CD4-positive, alpha-beta T cell (primary cell): Measurements from ENCODE around the gene PFKM. TPM values are rescaled to one million over a fixed set of nuclear protein-coding genes. Genes with fewer than 3 reads are reported as not detected.

Source experiments
- ATAC-seq: fragments of 200-7000 bp; cut with Tn5 transposase; one replicate; pipeline ENCODE4 v1.10.0; 2022; ENCODE audit warnings: mild to moderate bottlenecking; ENCODE audit not compliant: poor library complexity
- CTCF ChIA-PET: fragments of 350-600 bp; sonication (Branson Sonifier 250); formaldehyde crosslinking; loops from one replicate; lab custom pipeline; 2021; ENCODE audit warnings: antibody characterized with exemption, inconsistent platforms; lab: Charles Lee
- POLR2A ChIA-PET: fragments of 350-600 bp; sonication (Branson Sonifier 250); formaldehyde crosslinking; loops from one replicate; lab custom pipeline; 2021; ENCODE audit warnings: antibody characterized with exemption, inconsistent platforms; lab: Charles Lee
- DNase-seq, 14 experiments: peaks; one replicate each; pipeline ENCODE4 v3.0.0-alpha.2; 2013 to 2020; ENCODE audit warnings: mixed read lengths in 2 of 14
- H3K27ac ChIP-seq, 2 donors: one replicate each; pipeline versions ENCODE4 v1.5.1 to v1.7.0; 2013; ENCODE audit warnings: low read length in 2 of 2, low read depth in 1 of 2, mild to moderate bottlenecking in 1 of 2
- H3K27me3 ChIP-seq, 2 experiments: 1 replicate in 1 of 2; 2 replicates in 1 of 2; pipeline versions ENCODE4 v1.6.1 to v1.7.0; 2013; ENCODE audit warnings: low read length in 2 of 2, control low read depth in 1 of 2, mild to moderate bottlenecking in 1 of 2, moderate library complexity in 1 of 2; ENCODE audit not compliant: insufficient read depth in 2 of 2, control insufficient read depth in 1 of 2
- H3K36me3 ChIP-seq: one replicate; pipeline ENCODE4 v1.6.1; 2013; ENCODE audit warnings: low read length, control low read depth; ENCODE audit not compliant: insufficient read depth
- H3K4me1 ChIP-seq: one replicate; pipeline ENCODE4 v1.6.1; 2013; ENCODE audit warnings: low read length, control low read depth; ENCODE audit not compliant: insufficient read depth
- H3K4me3 ChIP-seq: one replicate; pipeline ENCODE4 v1.5.1; 2013; ENCODE audit warnings: mild to moderate bottlenecking, low read length, moderate library complexity
- H3K9me3 ChIP-seq, 2 experiments: 1 replicate in 1 of 2; 2 replicates in 1 of 2; pipeline versions ENCODE4 v1.6.1 to v1.7.0; 2013; ENCODE audit warnings: low read length in 2 of 2, mild to moderate bottlenecking in 2 of 2, control low read depth in 1 of 2, moderate library complexity in 1 of 2; ENCODE audit not compliant: control insufficient read depth in 1 of 2, insufficient read depth in 1 of 2
- H3K27ac Mint-ChIP-seq: one replicate; pipeline ENCODE4 v1.8.0; 2020; ENCODE audit warnings: mixed read lengths
- H3K27me3 Mint-ChIP-seq: one replicate; pipeline ENCODE4 v1.8.0; 2021; ENCODE audit warnings: mixed read lengths
- H3K36me3 Mint-ChIP-seq: one replicate; pipeline ENCODE4 v1.8.0; 2021; ENCODE audit warnings: low read depth, mixed read lengths
- H3K4me1 Mint-ChIP-seq: one replicate; pipeline ENCODE4 v1.8.0; 2021; ENCODE audit warnings: low read depth, mixed read lengths
- H3K4me3 Mint-ChIP-seq: one replicate; pipeline ENCODE4 v1.8.0; 2020; ENCODE audit warnings: mild to moderate bottlenecking, mixed read lengths
- H3K9me3 Mint-ChIP-seq: one replicate; pipeline ENCODE4 v1.8.0; 2020; ENCODE audit warnings: mixed read lengths
- CTCF ChIP-seq: fragments of 200-600 bp; IDR thresholded peaks from one replicate; pipeline ENCODE4 v1.8.0; 2022; ENCODE audit warnings: antibody characterized with exemption, mild to moderate bottlenecking
- intact Hi-C, 2 experiments: fragments of 100-400 bp; cut with DNase I in 1 of 2; cut with micrococcal nuclease in 1 of 2; formaldehyde crosslinking; loops; one replicate each; pipeline versions ENCODE4 v1.15.1 to v1.9.0; 2023 to 2025; cut with DNase I, micrococcal nuclease
- microRNA-seq: library from miRNA; unstranded; fragments of <30 nt; microRNA quantifications from one replicate; pipeline ENCODE4 v1.2.0, GENCODE V29; 2021; ENCODE audit warnings: borderline microRNAs expressed, borderline replicate concordance
- total RNA-seq, 174 experiments: library from RNA in 2 of 174; stranded (reverse) in 2 of 174; gene quantifications; one replicate each; pipeline ENCODE4 v1.2.3 and lab custom pipeline; 2021 to 2026

Gene PFKM
- total RNA-seq, 2 experiments from 2014 or later = 9.3 to 9.4 TPM

GRCh38 chr12:48193623-48194022 is 74.5 kb downstream of the PFKM start:
- intact Hi-C loops = loop anchor here in 1 of 2 experiments (5.0 kb wide), 1 partner anchor 36 kb away; the partner anchor contains the start of gene ASB8
- no peak overlapping the region for H3K4me3 Mint-ChIP-seq
- ChIA-PET CTCF (interaction anchor here (0.6 to 1.7 kb wide), 3 partner anchors 11 to 394 kb away, joined by 3 to 5 read pairs (median 3); partner anchors contain the start of genes ASB8 and CCDC184), POLR2A (no interaction called here)
- no peak overlapping the region for H3K27ac Mint-ChIP-seq
- peaks cover 10% of the 10 kb centered on the region for H3K27me3 Mint-ChIP-seq
- Histone ChIP-seq H3K4me3 (no peak overlapping the region), H3K27ac (no peak overlapping the region), H3K9me3 (no peaks in the 10 kb centered on the region), H3K27me3 (peaks cover 0 to 4% of the 10 kb centered on the region in 2 experiments), H3K36me3 (no peaks in the 10 kb centered on the region), H3K4me1 (peaks cover 6% of the 10 kb centered on the region)
- peaks cover 4% of the 10 kb centered on the region for H3K4me1 Mint-ChIP-seq
- no peaks in the 10 kb centered on the region for H3K9me3 Mint-ChIP-seq
- no peak for TF ChIP-seq CTCF
- DNase-seq (no peak), ATAC-seq (no peak)
- H3K36me3 Mint-ChIP-seq = peaks cover 7% of the 10 kb centered on the region

GRCh38 chr12:48194799-48195201 is 75.6 kb downstream of the PFKM start:
- Mint-ChIP-seq H3K36me3 (peaks cover 18% of the 10 kb centered on the region), H3K9me3 (no peaks in the 10 kb centered on the region), H3K27me3 (peaks cover 5% of the 10 kb centered on the region), H3K4me3 (no peak overlapping the region), H3K27ac (peak overlapping the region; percentile 18), H3K4me1 (peaks cover 16% of the 10 kb centered on the region)
- no peaks in the 10 kb centered on the region for H3K36me3 ChIP-seq
- H3K27ac ChIP-seq = no peak overlapping the region
- TF ChIP-seq CTCF = no peak
- H3K4me3 ChIP-seq = no peak overlapping the region
- peaks cover 0 to 4% of the 10 kb centered on the region in 2 experiments for H3K27me3 ChIP-seq
- H3K4me1 ChIP-seq = peaks cover 11% of the 10 kb centered on the region
- POLR2A ChIA-PET = no interaction called here
- DNase-seq (no peak), ATAC-seq (no peak)
- no peaks in the 10 kb centered on the region for H3K9me3 ChIP-seq
- CTCF ChIA-PET = interaction anchor here (0.9 kb wide), 1 partner anchor 37 kb away, joined by 3 read pairs; the partner anchor contains the start of gene ASB8
- intact Hi-C loops = loop anchor here (5.0 kb wide), 4 partner anchors 37 to 158 kb away; partner anchors contain the start of genes ASB8 (in 1 of the 2), SENP1 (in 1 of the 2) and ZNF641 (in 1 of the 2)

Small RNAs within 50 kb of the gene (microRNA-seq; reads per million reads assigned to microRNA genes)
- not detected for gene MIR6505

Other genes with a start within 250 kb of the PFKM start
- gene VDR, start 214.4 kb upstream of the PFKM start, total RNA-seq = 1 to 10 TPM in 1 of 2 experiments, under 1 TPM in 1; 0.93 to 1.6 TPM
- gene TMEM106C, start 155.8 kb upstream of the PFKM start, total RNA-seq = 10 to 100 TPM; 17.4 to 20.3 TPM
- not detected for gene COL2A1, start 114.9 kb upstream of the PFKM start, total RNA-seq
- gene SENP1, start 13.3 kb upstream of the PFKM start, total RNA-seq = 10 to 100 TPM; 20.3 to 25.7 TPM
- gene ASB8, start 38.2 kb downstream of the PFKM start, total RNA-seq = 10 to 100 TPM; 50.9 TPM
- gene CCDC184, start 64.3 kb downstream of the PFKM start, total RNA-seq = 1 to 10 TPM in 1 of 2 experiments, under 1 TPM in 1; 0.92 to 1.0 TPM
- gene OR10AD1, start 83.9 kb downstream of the PFKM start, total RNA-seq = not detected
- gene ZNF641, start 231.6 kb downstream of the PFKM start, total RNA-seq = 10 to 100 TPM; 16.6 to 19.8 TPM